Activated CD8-positive, alpha-beta memory T cell treated with anti-CD3 and anti-CD28 coated beads, Interleukin-2, amount 50 U/mL, for 24 hours (primary cell): ENCODE measurements around the gene TRIO.

Experiments
- DNase-seq: peaks from one replicate; pipeline ENCODE4 v3.0.0-alpha.2; 2020; ENCODE audit errors: extremely low read depth

Gene TRIO

GRCh38 chr5:14507156-14507941 is 364.2 kb downstream of the TRIO start:
- no peak for DNase-seq

DNA sequence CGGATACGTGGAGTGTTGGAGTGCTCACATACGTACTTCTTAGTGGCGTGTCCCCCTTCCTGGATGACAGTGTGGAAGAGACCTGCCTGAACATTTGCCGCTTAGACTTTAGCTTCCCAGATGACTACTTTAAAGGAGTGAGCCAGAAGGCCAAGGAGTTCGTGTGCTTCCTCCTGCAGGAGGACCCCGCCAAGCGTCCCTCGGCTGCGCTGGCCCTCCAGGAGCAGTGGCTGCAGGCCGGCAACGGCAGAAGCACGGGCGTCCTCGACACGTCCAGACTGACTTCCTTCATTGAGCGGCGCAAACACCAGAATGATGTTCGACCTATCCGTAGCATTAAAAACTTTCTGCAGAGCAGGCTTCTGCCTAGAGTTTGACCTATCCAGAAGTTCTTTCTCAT is 364.9 kb downstream of the TRIO start:
- DNase-seq, result no peak

- no peak for DNase-seq
Measured at GRCh38 chr5:14509556-14509955, 366.4 kb downstream of the TRIO start.

DNA sequence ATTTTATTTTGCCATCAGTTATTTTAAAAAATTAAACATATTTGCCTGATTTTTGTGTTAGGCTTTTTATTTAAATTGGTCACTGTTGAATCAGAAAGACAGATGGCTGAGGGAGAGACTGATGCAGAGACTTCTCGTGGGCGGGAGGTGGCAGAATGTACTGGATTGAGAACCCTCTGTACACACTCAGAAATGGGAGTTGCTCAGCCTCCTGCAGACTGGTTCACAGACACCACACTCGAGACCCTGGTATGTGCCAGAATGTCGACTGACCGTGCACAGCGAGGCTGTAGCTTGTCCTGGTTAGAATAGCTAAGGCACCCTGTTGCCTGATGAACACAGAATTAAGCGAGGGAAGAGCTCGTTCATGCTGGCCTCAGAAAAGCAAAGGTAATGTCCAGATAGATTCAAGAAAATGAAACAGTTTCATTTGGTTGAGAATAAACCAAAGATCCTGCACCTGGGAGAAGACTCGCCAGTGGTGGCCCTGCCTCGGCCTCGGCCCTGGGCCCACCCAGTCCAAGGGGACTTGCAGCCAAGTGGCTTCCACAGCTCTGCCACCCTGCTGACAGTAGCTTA is 367.1 kb downstream of the TRIO start:
- DNase-seq, result no peak

DNA sequence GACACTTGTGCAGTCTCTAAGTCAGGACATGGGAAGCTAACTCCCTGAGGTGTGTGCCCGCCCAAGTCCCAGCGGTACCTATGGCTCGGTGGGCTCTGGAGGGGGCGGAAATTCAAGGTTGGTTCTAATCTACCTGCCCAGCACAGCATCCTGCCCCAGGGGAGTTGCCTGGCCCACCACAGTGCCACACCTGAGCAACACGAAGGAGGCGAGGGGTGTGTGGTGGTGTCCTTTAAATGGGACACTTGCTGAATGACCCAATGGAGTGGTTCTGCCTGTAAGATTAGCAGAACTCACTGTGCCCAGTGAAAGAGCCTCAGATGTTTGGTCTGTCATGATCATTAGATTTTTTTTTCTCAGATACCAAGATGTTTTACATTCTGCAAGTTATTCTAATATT is 367.7 kb downstream of the TRIO start:
- DNase-seq, result no peak

DNA sequence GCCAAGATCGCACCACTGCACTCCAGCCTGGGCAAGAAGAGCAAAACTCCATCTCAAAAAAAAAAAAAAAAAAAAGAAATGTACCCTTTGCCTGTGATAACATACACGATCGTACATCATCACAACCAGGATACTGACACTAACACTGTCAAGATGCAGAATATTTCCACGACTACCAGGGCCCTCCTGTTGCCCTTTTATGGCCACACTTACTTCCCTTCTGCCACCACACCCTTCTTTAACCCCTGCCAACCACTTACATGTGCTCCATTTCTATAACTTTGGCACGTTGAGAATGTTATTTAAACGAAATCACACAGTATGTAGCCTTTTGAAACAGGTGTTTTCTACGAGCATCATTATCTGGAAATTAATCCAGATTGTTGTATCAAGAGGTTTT is 369.4 kb downstream of the TRIO start:
- no peak for DNase-seq

DNA sequence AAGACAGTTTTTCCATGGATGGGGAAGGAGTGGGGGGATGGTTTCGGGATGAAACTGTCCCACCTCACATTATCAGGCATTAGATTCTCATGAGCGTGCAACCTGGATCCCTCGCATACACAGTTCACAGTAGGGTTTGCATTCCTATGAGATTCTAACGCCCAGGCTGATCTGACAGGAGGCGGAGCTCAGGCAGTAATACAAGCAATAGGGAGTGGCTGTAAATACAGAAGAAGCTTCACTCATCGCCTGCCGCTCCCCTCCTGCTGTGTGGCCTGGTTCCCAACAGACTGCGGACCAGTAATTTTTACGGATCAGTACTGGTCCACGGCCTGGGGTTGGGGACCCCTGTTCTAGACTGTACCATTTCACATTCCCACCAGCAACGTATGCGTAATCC is 370.1 kb downstream of the TRIO start:
- DNase-seq, result no peak

DNA sequence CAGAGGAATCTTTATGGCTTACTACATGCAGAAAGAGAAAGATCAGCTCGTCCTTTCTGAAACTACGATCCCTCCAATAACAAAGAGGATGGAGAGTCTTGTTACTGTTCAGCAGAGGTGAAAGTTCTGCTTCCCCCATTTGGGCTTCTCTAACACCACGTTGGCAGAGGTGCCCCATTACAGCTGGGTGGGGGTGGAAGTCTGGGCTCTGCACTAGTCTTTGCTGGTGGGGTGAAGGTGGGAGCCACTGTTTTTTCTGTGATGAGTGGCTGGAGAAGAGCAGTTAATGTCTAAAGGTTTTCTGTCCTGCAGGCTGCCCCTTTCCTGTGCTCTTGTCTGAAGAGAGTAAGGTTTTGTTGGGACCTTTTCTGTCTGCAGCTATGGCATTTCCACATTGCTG is 373.8 kb downstream of the TRIO start:
- DNase-seq, result no peak

- DNase-seq, result no peak
Measured at GRCh38 chr5:14518638-14519037, 375.5 kb downstream of the TRIO start.

DNA sequence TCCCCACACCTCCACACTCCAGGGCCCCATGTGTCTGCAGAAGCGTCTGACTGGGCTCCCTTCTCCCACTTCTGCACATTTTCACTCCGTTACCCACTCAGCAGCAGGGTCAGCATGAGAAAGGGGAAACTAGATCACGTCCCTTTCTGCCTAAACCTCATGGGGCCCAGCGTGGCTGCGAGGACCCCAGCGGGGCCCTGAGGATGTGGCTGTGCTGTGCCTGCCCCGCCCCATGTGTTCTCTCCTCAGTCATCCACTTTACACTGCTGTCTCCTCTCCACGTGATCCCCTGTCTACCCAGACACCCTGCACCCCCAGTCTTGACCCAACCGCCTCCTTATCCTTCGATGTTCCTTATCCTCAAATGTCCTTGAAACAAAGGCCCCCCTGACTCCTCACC is 378.6 kb downstream of the TRIO start:
- no peak for DNase-seq

- DNase-seq, result no peak
Measured at GRCh38 chr5:14522721-14523120, 379.6 kb downstream of the TRIO start.

DNA sequence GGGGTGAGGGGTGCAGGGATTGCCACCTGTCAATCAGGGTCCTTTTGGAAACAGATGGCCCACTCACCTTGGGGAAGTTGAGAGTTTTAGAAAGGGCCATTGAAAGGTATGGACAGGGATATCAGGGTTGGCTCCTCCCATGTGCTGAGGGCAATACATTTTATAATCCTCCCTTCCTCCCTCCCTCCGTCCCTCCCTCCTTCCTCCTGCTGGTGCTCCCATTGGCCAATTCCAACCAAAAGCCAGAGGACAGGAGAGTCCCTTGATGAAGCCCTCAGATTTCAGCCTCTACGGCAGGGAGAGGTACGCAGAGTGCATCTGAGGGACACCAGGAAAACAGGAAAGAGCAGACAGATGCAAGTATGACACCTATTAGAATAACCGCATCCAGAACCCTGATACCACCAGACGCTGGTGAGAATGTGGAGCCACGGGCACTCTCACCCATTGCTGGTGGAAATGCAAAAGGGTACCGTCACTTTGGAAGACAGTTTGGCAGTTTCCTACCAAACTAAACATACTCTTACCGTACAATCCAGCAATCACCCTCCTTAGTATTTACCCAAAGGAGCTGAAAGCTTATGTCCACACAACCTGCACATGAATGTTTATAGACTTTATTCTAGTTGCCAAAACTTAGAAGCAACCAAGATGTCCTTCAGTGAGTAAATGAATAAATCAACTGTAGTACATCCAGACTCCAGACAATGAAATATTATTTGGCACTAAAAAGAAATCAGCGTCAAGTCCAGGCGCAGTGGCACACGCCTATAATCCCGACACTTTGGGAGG is 380.3 kb downstream of the TRIO start:
- DNase-seq, result no peak

DNA sequence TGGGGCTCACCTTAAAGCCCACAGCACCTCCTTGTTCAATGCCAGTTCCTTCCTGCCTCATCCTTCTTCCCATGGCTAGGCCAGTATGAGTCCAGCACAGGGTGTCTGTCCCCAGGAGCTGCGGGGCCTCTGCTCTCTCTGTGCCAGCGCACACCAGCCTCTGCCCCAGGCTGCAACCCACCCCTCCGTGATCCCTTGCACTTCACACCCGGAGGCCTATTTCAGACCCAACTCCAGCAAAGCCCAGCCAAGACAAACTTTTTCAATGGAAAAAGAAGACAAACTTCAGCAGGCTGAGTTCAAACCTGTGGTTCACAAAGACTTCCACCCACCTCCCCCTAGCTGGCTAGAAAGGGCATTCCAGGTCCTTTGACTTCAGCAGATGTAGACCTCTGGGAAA is 382.3 kb downstream of the TRIO start:
- no peak for DNase-seq

DNA sequence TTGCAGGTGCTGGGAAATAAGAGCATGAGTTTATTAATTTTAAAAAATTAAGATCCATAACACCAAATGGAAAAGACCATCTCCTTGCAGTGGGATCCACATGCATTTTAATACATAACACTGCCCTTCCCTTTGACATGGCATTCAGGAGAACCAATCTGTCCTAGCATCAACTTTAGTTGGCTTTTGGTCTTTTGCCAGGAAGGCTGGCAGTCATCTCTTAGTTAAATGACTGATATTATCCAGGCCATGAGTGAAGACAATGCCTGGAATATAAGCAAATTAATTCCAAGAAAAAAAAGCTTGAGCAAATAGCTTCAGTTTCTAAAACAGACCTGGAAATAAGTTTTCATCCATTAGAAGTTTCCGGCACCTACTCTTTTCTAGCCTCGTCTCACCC is 383.4 kb downstream of the TRIO start:
- no peak for DNase-seq

DNA sequence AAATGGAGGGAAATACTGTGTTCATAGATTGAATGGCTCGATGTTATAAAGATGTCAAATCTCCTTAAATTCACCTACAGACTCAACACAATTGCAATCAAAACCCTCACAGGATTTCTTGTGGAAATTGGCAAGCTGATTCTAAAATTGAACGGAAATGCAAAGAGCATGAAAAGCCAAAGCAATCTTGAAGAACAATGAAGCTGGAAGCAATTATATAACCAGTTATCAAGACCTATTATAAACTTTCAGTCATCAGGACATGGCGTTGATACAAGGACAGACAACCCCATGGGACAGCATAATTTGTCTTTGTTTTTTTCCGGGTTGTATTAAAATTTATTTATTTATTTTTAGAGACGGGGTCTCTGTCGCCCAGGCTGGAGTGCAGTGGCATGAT is 385.0 kb downstream of the TRIO start:
- no peak for DNase-seq

DNA sequence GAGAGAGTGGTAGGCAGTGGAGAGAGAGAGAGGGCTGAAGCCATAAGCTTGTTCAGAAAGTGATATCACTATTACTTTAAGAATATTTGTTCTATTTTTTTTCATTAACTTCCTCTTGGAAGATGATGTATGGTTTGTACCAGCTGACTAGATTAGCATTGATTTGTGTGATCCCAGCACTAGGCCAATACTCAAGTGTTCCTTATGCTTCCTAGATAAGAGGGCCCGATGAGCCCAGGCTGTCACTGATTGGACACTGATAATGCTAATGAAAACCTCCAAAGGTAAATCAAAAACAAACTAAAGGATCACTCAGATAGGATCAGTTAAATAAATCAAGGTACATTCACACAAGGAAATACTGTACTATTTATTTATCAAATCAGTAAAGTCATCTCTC is 385.8 kb downstream of the TRIO start:
- DNase-seq, result no peak

DNA sequence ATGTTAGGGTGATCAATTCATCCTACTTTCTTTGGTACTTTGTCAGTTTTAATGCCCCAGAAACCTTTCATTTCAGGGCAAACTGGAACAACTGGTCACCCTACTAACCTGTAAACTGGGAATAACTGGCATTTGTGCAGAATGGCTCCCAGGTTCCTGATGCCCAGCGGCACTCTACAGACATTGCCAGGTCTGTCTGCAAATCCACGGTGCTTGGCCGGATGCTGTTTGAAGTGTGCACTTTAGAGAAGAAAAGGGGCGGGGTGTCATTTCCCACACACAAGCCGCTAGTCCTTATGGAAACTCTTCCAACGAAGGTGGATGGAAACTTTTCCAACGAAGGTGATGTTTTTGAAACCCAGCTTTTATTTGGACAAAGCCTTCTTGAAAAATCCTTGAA is 388.5 kb downstream of the TRIO start:
- no peak for DNase-seq

- no peak for DNase-seq
Measured at GRCh38 chr5:14532180-14532579, 389.0 kb downstream of the TRIO start.

GRCh38 chr5:14534773-14535172 is 391.6 kb downstream of the TRIO start:
- DNase-seq, result no peak

GRCh38 chr5:14545308-14545707 is 402.2 kb downstream of the TRIO start:
- no peak for DNase-seq

DNA sequence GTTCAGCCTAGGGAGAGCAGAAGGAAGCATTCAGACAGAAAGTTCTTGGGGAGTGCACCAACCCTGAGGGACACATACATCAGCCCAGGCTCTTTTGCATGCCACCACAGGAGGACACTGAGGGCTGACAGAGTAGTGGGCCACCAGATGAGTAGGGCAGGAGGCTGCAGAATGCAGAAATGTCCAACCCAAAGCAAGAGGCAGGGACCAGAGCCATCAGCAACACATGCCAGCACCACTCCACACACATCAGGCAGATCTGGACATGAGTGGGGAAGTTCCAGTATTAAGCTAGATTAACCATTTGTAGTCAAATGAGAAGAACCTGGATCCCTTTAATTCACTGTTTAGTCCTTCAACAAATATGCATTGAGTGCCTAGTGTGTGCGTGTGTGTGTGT is 402.7 kb downstream of the TRIO start:
- no peak for DNase-seq

DNA sequence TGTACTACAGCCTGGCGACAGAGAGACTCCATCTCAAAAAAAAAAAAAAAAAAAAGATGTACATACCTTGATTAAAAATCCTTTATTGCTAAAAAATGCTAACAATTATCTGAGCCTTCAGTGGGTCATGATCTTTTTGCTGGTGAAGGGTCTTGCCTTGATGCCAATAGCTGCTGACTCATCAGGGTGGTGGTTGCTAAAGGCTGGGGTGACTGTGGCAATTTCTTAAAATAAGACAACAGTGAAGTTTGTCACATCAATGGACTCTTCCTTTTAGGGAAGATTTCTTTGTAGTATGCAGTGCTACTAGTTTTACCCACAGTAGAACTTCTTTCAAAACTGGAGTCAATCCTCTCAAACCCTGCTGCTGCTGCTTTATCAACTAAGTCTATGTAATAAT is 404.5 kb downstream of the TRIO start:
- no peak for DNase-seq

DNA sequence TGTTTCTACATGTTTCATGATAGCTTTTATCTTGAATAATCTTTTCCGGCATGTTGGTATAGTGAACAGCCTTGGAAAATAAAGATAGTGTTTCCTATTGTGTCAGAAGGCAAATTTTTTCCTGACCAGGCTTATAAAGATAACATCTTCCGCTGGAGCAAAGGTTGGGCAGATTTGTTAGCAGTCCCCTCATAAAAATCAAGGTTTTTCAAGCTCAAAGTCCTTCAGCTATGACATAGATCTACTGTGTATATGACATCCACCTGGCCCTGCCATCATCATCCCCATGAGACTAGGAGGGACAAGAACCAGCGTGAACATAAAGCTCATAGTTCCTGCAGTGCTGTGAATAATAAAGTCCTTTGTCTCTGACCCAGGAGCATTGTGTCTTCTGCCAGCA is 408.1 kb downstream of the TRIO start:
- no peak for DNase-seq
